HCT116 (cell line): ENCODE data around the gene AGBL1. TPM values are rescaled to one million over a fixed set of nuclear protein-coding genes. Genes with fewer than 3 reads are reported as not detected.

Source experiments
- ATAC-seq: fragments of 200-7000 bp; cut with Tn5 transposase; 2 replicates; pipeline ENCODE4 v1.9.1; 2020; ENCODE audit warnings: mild to moderate bottlenecking, moderate library complexity
- BruUV-seq: library from RNA; stranded (reverse); fragments of 400-500 nt; replicated peaks from 2 replicates; lab custom pipeline; 2021; lab: Mats Ljungman, UMichigan
- CTCF ChIA-PET: fragments of 300-600 bp; sonication (Branson Sonifier 250); formaldehyde crosslinking; loops from one replicate; lab custom pipeline; 2021; ENCODE audit warnings: antibody characterized with exemption; lab: Charles Lee
- POLR2A ChIA-PET: fragments of 300-600, 350-600 bp; sonication (Branson Sonifier 250); formaldehyde crosslinking; loops from one replicate; lab custom pipeline; 2021; ENCODE audit warnings: antibody characterized with exemption; lab: Charles Lee
- RAD21 ChIA-PET, 2 experiments: fragments of 300-600 bp; sonication (Branson Sonifier 250); formaldehyde crosslinking; loops; one replicate each; lab custom pipeline; 2023; ENCODE audit warnings: low total read pairs in 2 of 2; ENCODE audit not compliant: uncharacterized antibody in 2 of 2, unreplicated experiment in 2 of 2, low non-redundant PET in 1 of 2; lab: Charles Lee
- DNase-seq: peaks from one replicate; pipeline ENCODE4 v3.0.0-alpha.2; 2010; ENCODE audit warnings: low read depth, low spot score
- H2AFZ ChIP-seq: fragments of 200-600 bp; shearing (Covaris generic), sonication (generic); 2 replicates; pipeline ENCODE4 v1.6.1; 2017; ENCODE audit warnings: low read depth, mixed run types, mixed read lengths, antibody characterized with exemption, low read length; ENCODE audit not compliant: poor library complexity, severe bottlenecking
- H3K27ac ChIP-seq: 2 replicates; pipeline ENCODE4 v1.5.1; 2012; ENCODE audit warnings: low read depth, low read length
- H3K27me3 ChIP-seq: fragments of 200-600 bp; sonication (generic); 2 replicates; pipeline ENCODE4 v1.6.1; 2016; ENCODE audit warnings: mixed run types, low read length, mixed read lengths; ENCODE audit not compliant: insufficient read depth
- H3K36me3 ChIP-seq, 2 experiments: fragments of 200-500 bp in 1 of 2; fragments of 200-600 bp in 1 of 2; sonication (Bioruptor generic) in 1 of 2; sonication (generic) in 1 of 2; 2 replicates each; pipeline versions ENCODE4 v1.5.1 to v1.6.1; 2014 to 2016; ENCODE audit warnings: low read length in 2 of 2, inconsistent platforms in 1 of 2, mixed read lengths in 1 of 2, mixed run types in 1 of 2; ENCODE audit not compliant: insufficient read depth in 2 of 2, control insufficient read depth in 1 of 2
- H3K4me1 ChIP-seq, 2 experiments: fragments of 200-600 bp in 1 of 2; sonication (generic) in 1 of 2; 2 replicates each; pipeline versions ENCODE4 v1.5.1 to v1.6.1; 2012 to 2017; ENCODE audit warnings: low read length in 2 of 2, inconsistent platforms in 1 of 2, mild to moderate bottlenecking in 1 of 2, mixed read lengths in 1 of 2, mixed run types in 1 of 2, moderate library complexity in 1 of 2; ENCODE audit not compliant: insufficient read depth in 2 of 2, control insufficient read depth in 1 of 2
- H3K4me2 ChIP-seq: fragments of 200-600 bp; sonication (generic); 2 replicates; pipeline ENCODE4 v1.6.1; 2017; ENCODE audit warnings: mixed run types, low read length, mixed read lengths
- H3K4me3 ChIP-seq, 2 experiments: fragments of 200-600 bp in 1 of 2; sonication (generic) in 1 of 2; replicated peaks in 1 of 2; 2 replicates each; pipeline ENCODE4 v1.5.1; 2011 to 2016; ENCODE audit warnings: low read length in 2 of 2, control low read depth in 1 of 2, low read depth in 1 of 2, mild to moderate bottlenecking in 1 of 2, mixed read lengths in 1 of 2, mixed run types in 1 of 2
- H3K79me2 ChIP-seq: fragments of 200-600 bp; sonication (generic); 2 replicates; pipeline ENCODE4 v1.6.1; 2017; ENCODE audit warnings: mild to moderate bottlenecking, mixed run types, low read length, moderate library complexity, mixed read lengths; ENCODE audit not compliant: insufficient read depth
- H3K9ac ChIP-seq: fragments of 200-600 bp; sonication (generic); 2 replicates; pipeline ENCODE4 v1.6.1; 2016; ENCODE audit warnings: low read length, mixed read lengths
- H3K9me2 ChIP-seq: fragments of 200-600 bp; sonication (generic), shearing (Covaris generic); 2 replicates; pipeline ENCODE4 v1.6.1; 2017; ENCODE audit warnings: mixed run types, mild to moderate bottlenecking, moderate library complexity; ENCODE audit not compliant: insufficient read depth
- H3K9me3 ChIP-seq, 2 experiments: fragments of 200-500 bp in 1 of 2; fragments of 200-600 bp in 1 of 2; sonication (Bioruptor generic) in 1 of 2; sonication (generic) in 1 of 2; 2 replicates each; pipeline ENCODE4 v1.6.1; 2014 to 2017; ENCODE audit warnings: low read length in 2 of 2, mixed read lengths in 2 of 2, inconsistent platforms in 1 of 2, low read depth in 1 of 2, mild to moderate bottlenecking in 1 of 2, mixed run types in 1 of 2, moderate library complexity in 1 of 2; ENCODE audit not compliant: control insufficient read depth in 1 of 2, insufficient read depth in 1 of 2
- H4K20me1 ChIP-seq: fragments of 200-600 bp; sonication (generic), shearing (Covaris generic); 2 replicates; pipeline ENCODE4 v1.6.1; 2017; ENCODE audit warnings: mixed run types, mild to moderate bottlenecking, moderate library complexity; ENCODE audit not compliant: insufficient read depth
- CBX3 ChIP-seq: IDR thresholded peaks from 2 replicates; pipeline ENCODE4 v1.6.1; 2012; ENCODE audit warnings: low read depth
- CEBPB ChIP-seq: IDR thresholded peaks from 2 replicates; pipeline ENCODE4 v1.6.1; 2012; ENCODE audit warnings: low read depth
- CTCF ChIP-seq, 3 experiments: fragments of 200-600 bp in 1 of 3; sonication (generic) in 1 of 3; IDR thresholded peaks in 2 of 3; conservative IDR thresholded peaks in 1 of 3; 2 replicates each; pipeline ENCODE4 v1.5.1; 2012 to 2017; ENCODE audit warnings: low read depth in 2 of 3, low read length in 2 of 3, antibody characterized with exemption in 1 of 3, borderline replicate concordance in 1 of 3, control low read depth in 1 of 3, mild to moderate bottlenecking in 1 of 3, mixed read lengths in 1 of 3, mixed run types in 1 of 3, moderate library complexity in 1 of 3; ENCODE audit not compliant: insufficient read depth in 1 of 3
- ELF1 ChIP-seq: IDR thresholded peaks from 2 replicates; pipeline ENCODE4 v1.6.1; 2012; ENCODE audit warnings: low read depth, borderline replicate concordance
- EZH2 ChIP-seq: fragments of 200-600 bp; sonication (generic); IDR thresholded peaks from 2 replicates; pipeline ENCODE4 v1.6.1; 2017; ENCODE audit warnings: antibody characterized with exemption, mixed run types
- EZH2phosphoT487 ChIP-seq: fragments of 200-600 bp; IDR thresholded peaks from 2 replicates; pipeline ENCODE4 v1.6.1; 2018; ENCODE audit warnings: antibody characterized with exemption, borderline replicate concordance
- POLR2A ChIP-seq: IDR thresholded peaks from 2 replicates; pipeline ENCODE4 v1.7.0; 2011; ENCODE audit warnings: borderline replicate concordance; ENCODE audit not compliant: insufficient read depth, insufficient read length; ENCODE audit errors: extremely low read depth
- POLR2AphosphoS5 ChIP-seq: IDR thresholded peaks from 2 replicates; pipeline ENCODE4 v1.6.1; 2011; ENCODE audit warnings: mild to moderate bottlenecking, low read depth, low read length, moderate library complexity
- RAD21 ChIP-seq: IDR thresholded peaks from 2 replicates; pipeline ENCODE4 v1.6.1; 2012; ENCODE audit warnings: low read depth, mild to moderate bottlenecking
- SIN3A ChIP-seq: IDR thresholded peaks from 2 replicates; pipeline ENCODE4 v1.6.1; 2012; ENCODE audit warnings: low read depth
- SP1 ChIP-seq: IDR thresholded peaks from 2 replicates; pipeline ENCODE4 v1.6.1; 2012; ENCODE audit warnings: low read depth
- SRF ChIP-seq: IDR thresholded peaks from 2 replicates; pipeline ENCODE4 v1.6.1; 2012; ENCODE audit warnings: low read depth
- TCF7L2 ChIP-seq: IDR thresholded peaks from 2 replicates; pipeline ENCODE4 v1.7.0; 2011; ENCODE audit warnings: borderline replicate concordance, inconsistent platforms; ENCODE audit not compliant: insufficient read depth, insufficient read length; ENCODE audit errors: extremely low read depth
- YY1 ChIP-seq: IDR thresholded peaks from 2 replicates; pipeline ENCODE4 v1.6.1; 2011; ENCODE audit warnings: low read length, low read depth, moderate library complexity, mild to moderate bottlenecking; ENCODE audit not compliant: insufficient replicate concordance; ENCODE audit errors: extremely low read depth
- ZFX ChIP-seq: fragments of 450-650 bp; IDR thresholded peaks from 2 replicates; pipeline ENCODE4 v1.6.1; 2017
- intact Hi-C: fragments of 100-400 bp; cut with micrococcal nuclease; formaldehyde crosslinking; loops from 2 replicates; pipeline ENCODE4 v1.10.0; 2022
- total RNA-seq: library from RNA; stranded (reverse); gene quantifications from one replicate; pipeline ENCODE4 v1.2.1, GENCODE V29; 2021; ENCODE audit not compliant: unreplicated experiment

AGBL1 gene
- total RNA-seq, 1 experiment from 2014 or later, result not detected

- TF ChIP-seq CTCF (IDR thresholded peaks at IDR 0.05 in 2 of 3, conservative IDR thresholded peaks at IDR 0.05 in 1 of 3; ENCODE audit: borderline replicate concordance in 1 of 3, insufficient read depth in 1 of 3, low read depth in 2 of 3, low read length in 2 of 3) (no peak), ZFX (no peak), CBX3 (no peak)
These were observed 609.3 kb downstream of the AGBL1 start (continued) for GRCh38 chr15:86689006-86689405.

- no peak for DNase-seq
- CTCF ChIA-PET, result no interaction called here
These were observed 610.9 kb downstream of the AGBL1 start for GRCh38 chr15:86690566-86690965.

GRCh38 chr15:86691091-86691663, 611.5 kb downstream of the AGBL1 start:
- Histone ChIP-seq H3K4me2 (no peak overlapping the region), H3K36me3 (no peaks in the 10 kb centered on the region), H3K4me3 (no peak overlapping the region), H3K79me2 (no peaks in the 10 kb centered on the region), H2AFZ (no peak overlapping the region), H3K9me3 (no peaks in the 10 kb centered on the region; a peak in 2 of 4 replicates), H3K4me1 (no peaks in the 10 kb centered on the region), H3K9ac (no peak overlapping the region), H3K27ac (no peak overlapping the region), H3K27me3 (no peaks in the 10 kb centered on the region), H4K20me1 (no peaks in the 10 kb centered on the region), H3K9me2 (no peaks in the 10 kb centered on the region)
- POLR2A ChIA-PET, result no interaction called here
- BruUV-seq, result no TSS peak
- intact Hi-C loops, result no loop called here
- ATAC-seq (no peak), DNase-seq (no peak)
- RAD21 ChIA-PET, result no interaction called here
- CTCF ChIA-PET, result no interaction called here
- TF ChIP-seq POLR2AphosphoS5 (no peak), YY1 (no peak), TCF7L2 (no peak), SP1 (no peak), RAD21 (no peak), SRF (no peak), CBX3 (no peak), ELF1 (no peak), EZH2phosphoT487 (no peak), ZFX (no peak), SIN3A (no peak), CTCF (IDR thresholded peaks at IDR 0.05 in 2 of 3, conservative IDR thresholded peaks at IDR 0.05 in 1 of 3; ENCODE audit: borderline replicate concordance in 1 of 3, insufficient read depth in 1 of 3, low read depth in 2 of 3, low read length in 2 of 3) (no peak), CEBPB (no peak)

More at GRCh38 chr15:86690566-86690965, 610.9 kb downstream of the AGBL1 start:
- no peaks in the 10 kb centered on the region for H3K36me3 ChIP-seq
- no peak for ATAC-seq
- BruUV-seq, result no TSS peak
- no peaks in the 10 kb centered on the region for H3K27me3 ChIP-seq
- H3K9ac ChIP-seq, result no peak overlapping the region
- H4K20me1 ChIP-seq, result no peaks in the 10 kb centered on the region
- H3K27ac ChIP-seq, result no peak overlapping the region
- RAD21 ChIA-PET, result no interaction called here
- H3K4me3 ChIP-seq, result no peak overlapping the region
- no peak overlapping the region for H3K4me2 ChIP-seq
- H3K9me2 ChIP-seq, result no peaks in the 10 kb centered on the region
- H2AFZ ChIP-seq, result no peak overlapping the region
- H3K4me1 ChIP-seq, result no peaks in the 10 kb centered on the region
- intact Hi-C loops, result no loop called here
- TF ChIP-seq EZH2 (no peak), ZFX (no peak), CEBPB (no peak), POLR2A (no peak), SRF (no peak)
- H3K79me2 ChIP-seq, result no peaks in the 10 kb centered on the region
- POLR2A ChIA-PET, result no interaction called here
- H3K9me3 ChIP-seq, result no peaks in the 10 kb centered on the region; a peak in 2 of 4 replicates
